HL-60 (cell line): Measurements from ENCODE around the gene TRIM13.

Experiments
- DNase-seq, 2 experiments: peaks; one replicate each; pipeline ENCODE4 v3.0.0-alpha.2; 2010 to 2020; ENCODE audit warnings: low read depth in 1 of 2, low spot score in 1 of 2
- H3K27ac ChIP-seq: fragments of 250-450 bp; sonication (Bioruptor Pico); replicated peaks from 2 replicates; pipeline ENCODE4 v1.5.1; 2020; ENCODE audit warnings: mild to moderate bottlenecking, moderate library complexity
- H3K27me3 ChIP-seq: fragments of 250-450 bp; sonication (Bioruptor Pico); 2 replicates; pipeline ENCODE4 v1.5.1; 2021; ENCODE audit warnings: mild to moderate bottlenecking, moderate library complexity; ENCODE audit not compliant: insufficient read depth, poor library complexity, severe bottlenecking
- H3K4me3 ChIP-seq: replicated peaks from 2 replicates; pipeline ENCODE4 v1.5.1; 2011; ENCODE audit warnings: mild to moderate bottlenecking, control low read depth, low read length; ENCODE audit not compliant: insufficient read depth
- CTCF ChIP-seq: IDR thresholded peaks from one replicate; pipeline ENCODE4 v1.5.1; 2011; ENCODE audit warnings: low read length, control low read depth, inconsistent platforms; ENCODE audit not compliant: insufficient read depth
- GABPA ChIP-seq: IDR thresholded peaks from 2 replicates; pipeline ENCODE4 v1.6.1; 2012; ENCODE audit warnings: low read depth
- POLR2AphosphoS5 ChIP-seq: IDR thresholded peaks from 2 replicates; pipeline ENCODE4 v1.6.1; 2012; ENCODE audit warnings: low read depth
- REST ChIP-seq: IDR thresholded peaks from 2 replicates; pipeline ENCODE4 v1.6.1; 2012; ENCODE audit warnings: low read depth; ENCODE audit not compliant: insufficient replicate concordance
- SPI1 ChIP-seq: IDR thresholded peaks from 2 replicates; pipeline ENCODE4 v1.6.1; 2012; ENCODE audit warnings: low read depth, mild to moderate bottlenecking, borderline replicate concordance

The TRIM13 gene

DNA sequence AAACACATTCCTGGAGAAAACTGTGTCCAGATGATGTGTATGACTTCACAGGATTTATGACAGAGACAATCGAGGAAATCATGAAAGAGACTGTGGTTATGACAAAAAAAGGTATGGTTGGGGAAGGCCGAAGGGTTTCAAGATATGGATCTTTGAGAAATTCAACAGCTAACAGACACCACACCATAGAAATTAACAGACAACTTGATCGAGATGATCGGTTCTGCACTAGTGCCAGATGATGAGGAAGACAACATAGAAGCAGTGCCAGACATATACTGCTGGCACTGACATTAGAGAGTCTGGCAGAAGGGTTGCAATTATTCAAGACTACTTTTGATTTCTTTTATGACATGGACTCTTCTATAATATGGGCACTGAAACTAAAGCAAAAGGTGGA lies 55.6 kb downstream of the TRIM13 start:
- no peaks in the 10 kb centered on the region for H3K27me3 ChIP-seq
- H3K4me3 ChIP-seq, result no peak overlapping the region
- no peak overlapping the region for H3K27ac ChIP-seq
- TF ChIP-seq CTCF (no peak), REST (no peak), SPI1 (no peak), POLR2AphosphoS5 (no peak), GABPA (no peak)
- no peak for DNase-seq

- DNase-seq, result no peak
- H3K4me3 ChIP-seq, result no peak overlapping the region
- no peak for TF ChIP-seq SPI1
- no peak for TF ChIP-seq REST
- TF ChIP-seq GABPA, result no peak
- TF ChIP-seq CTCF, result no peak
- TF ChIP-seq POLR2AphosphoS5, result no peak
- no peak overlapping the region for H3K27ac ChIP-seq
- H3K27me3 ChIP-seq, result no peaks in the 10 kb centered on the region
Measured at GRCh38 chr13:50053844-50054243, 57.0 kb downstream of the TRIM13 start.

- TF ChIP-seq POLR2AphosphoS5 (no peak), CTCF (no peak), SPI1 (no peak), GABPA (no peak), REST (no peak)
- Histone ChIP-seq H3K27me3 (no peaks in the 10 kb centered on the region), H3K27ac (no peak overlapping the region), H3K4me3 (no peak overlapping the region)
- no peak for DNase-seq
Measured at GRCh38 chr13:50055454-50055853, 58.6 kb downstream of the TRIM13 start.
